ENCODE results near the gene INTS11.
"Not testable (repeated sequence)": the region's sequence is repeated elsewhere in the genome, so short reads cannot be mapped to it uniquely, and the experiment has no call there.

INTS11 gene

DNA sequence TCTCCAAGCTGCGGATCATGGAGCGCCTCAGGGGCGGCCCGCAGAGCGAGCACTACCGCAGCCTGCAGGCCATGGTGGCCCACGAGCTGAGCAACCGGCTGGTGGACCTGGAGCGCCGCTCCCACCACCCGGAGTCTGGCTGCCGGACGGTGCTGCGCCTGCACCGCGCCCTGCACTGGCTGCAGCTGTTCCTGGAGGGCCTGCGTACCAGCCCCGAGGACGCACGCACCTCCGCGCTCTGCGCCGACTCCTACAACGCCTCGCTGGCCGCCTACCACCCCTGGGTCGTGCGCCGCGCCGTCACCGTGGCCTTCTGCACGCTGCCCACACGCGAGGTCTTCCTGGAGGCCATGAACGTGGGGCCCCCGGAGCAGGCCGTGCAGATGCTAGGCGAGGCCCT, 2.8 kb upstream of the INTS11 start:
- no peak for DNase-seq

DNA sequence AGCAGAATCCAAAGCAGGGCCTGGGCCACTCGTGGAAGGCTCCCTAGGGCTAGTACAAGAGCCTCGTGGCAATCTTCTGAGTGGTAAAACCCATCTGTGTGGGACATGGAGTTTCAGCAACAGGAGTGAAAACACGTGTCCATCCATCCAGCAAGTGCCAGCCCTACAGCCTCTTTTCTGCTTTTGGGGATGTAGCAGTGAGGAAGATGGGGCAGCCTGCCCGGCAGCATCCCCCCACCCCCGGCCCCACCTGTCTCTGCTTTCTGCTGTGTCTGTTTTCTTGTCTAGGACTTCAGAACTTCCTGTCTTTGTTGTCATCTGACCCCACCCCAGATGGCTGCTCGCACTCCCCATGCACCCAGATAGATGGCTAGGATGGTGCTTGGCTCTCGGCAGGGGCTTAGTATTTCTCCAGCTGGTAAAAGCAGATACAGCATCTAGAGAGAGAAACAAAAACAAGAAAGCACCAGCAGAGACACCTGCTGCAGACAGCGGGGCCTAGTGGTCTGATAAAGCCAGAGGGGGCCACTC, 1.7 kb upstream of the INTS11 start:
- DNase-seq: no peak

DNA sequence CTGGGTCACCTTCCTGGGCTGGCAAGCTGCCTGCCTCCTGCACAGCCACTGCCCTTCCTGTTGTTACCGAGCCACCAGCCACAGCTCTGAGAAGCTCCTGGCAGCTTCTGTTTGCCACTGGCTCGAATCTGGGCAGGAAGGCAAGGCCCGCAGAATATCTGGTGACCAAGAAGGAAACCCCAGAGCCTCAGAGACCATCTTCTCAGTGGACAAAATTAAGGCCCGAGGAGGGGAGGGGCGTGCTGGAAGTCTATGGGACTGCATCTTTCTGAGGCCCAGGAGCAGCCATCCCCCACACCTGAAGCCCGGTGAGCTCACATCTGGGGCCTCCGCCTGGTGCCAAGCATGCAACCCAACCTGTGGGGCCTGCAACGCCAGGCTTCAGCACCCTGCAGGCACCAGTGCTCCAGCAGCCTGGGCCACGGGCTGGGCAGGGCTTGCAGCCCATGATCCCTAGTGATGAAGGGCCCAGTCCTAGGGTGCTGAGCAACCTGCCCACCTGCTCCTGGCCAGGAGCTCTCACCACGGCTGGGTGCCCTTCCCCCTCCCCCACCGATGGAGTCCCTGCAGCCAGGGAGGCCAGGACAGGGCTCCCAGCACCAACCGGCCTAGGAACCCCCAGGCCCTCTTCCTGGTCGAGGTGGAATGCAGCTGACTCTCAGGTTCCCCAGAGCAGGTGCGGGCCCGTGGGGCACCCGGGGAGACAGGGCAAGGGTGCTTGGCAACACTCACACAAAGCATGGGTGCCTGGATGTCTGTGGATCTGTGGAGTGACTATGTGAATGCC, 1.0 kb upstream of the INTS11 start:
- no peak for DNase-seq

DNA sequence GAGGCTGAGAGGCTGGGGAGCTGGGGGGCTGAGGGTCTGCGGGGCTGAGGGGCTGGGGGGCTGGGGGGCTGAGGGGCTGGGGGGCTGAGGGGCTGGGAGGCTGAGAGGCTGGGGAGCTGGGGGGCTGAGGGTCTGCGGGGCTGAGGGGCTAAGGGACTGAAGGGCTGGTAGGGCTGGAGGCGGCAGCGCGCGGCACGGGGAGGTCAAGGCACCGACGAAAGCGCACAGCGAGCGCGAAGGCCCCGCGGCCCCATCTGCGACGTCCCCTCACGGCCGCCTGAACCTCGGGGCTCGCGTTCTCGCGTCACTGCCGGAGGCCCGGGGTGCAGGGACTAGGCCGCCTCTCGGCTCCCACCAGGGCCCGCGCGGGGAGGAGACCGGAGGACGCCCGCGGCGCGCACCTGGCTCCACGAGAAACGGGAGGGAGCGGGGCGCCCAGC, 356 bp downstream of the INTS11 start:
- DNase-seq: no peak

DNA sequence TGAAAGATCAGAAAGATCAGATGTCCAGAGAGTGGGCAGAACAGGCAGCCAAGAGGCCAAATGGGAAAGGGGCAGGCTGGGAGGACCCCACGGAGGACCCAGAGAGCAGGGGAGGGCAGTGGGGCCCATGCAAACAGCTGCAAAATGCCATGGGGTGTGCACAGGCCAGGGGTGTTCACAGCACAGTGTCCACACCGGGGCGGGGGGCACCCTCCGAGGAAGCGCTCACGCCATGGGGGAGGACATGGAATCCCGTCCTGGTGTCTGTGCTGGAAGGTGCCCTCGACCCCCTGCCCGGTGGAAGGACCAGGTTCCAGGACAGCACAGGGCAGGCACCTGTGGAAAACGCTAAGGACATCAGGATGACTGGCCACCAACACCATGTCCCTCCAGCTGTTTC, 1.5 kb downstream of the INTS11 start:
- no peak for DNase-seq

DNA sequence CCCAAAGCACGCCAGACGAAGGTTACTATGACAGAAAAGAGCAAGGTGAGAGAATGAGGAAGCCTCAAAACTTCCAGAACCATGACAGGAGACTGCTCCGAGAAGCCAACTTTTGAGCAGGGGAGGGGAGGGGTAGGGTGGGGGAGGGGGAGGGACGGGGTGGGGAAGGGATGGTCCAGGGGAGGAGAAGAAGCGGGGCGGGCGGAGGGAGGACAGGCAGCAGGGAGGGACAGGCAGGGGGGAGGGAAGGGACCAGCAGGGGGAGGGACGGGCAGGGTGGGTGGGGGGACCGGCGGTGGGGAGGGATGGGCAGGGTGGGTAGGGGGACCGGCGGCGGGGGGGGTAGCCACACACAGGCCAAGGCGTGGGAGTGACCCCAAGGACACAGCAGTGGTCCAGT, 2.0 kb downstream of the INTS11 start:
- DNase-seq: no peak

DNA sequence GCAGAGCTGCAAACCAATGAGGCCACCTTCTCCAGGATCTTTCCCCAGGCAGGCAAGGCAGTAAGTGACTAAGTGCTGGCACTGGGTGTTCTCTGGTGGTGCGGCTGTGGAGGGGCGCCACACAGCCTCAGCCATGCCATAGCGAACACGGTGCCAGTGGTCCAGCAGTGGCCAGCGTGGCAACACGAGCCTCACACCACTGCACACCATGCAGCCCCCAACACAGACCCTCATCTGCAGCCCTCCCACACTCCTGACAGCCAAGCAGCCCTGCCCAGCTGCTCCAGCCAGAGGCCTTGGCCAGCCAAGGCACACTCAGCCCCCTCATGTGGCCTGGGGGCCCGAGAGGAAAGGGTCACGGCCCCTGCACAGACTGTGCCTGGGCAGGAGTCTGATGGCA, 3.0 kb downstream of the INTS11 start:
- DNase-seq: no peak

DNA sequence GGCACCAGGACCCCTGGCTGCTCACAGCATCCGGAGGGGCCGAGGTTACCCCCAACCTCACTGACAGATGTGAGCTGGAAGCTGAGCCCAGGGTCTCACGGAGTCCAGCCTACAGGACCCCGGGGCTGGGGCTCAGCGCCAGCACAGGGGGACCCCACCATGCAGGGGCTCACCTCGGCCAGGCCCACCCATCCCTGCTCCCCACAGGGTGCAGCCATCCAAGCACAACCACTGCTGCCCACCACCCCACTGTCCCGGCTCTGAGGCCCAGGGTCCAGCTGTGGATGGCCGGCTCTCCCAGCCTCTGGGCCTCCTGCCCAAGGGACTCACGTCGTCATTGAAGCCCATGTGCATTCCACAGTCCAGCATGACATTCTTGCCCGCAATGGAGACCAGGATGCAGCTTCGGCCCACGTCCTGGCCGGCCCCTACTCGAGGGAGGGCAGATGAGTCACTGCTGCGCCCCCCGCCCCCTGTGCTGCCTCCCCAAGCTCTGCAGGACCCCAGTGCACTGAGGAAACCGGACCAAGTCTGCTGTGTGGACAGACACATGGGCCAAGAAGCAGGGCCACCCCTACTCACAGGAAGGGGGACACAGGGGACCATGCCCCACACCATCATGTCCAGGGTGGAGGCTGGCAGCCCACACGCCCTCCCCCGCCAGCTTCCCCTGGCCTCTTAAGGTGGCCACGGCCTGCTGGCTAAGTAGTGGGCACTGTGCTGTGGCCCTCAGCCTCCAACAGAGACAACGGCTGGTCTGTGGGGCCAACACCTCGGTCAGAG, 3.6 kb downstream of the INTS11 start:
- no peak for DNase-seq

DNA sequence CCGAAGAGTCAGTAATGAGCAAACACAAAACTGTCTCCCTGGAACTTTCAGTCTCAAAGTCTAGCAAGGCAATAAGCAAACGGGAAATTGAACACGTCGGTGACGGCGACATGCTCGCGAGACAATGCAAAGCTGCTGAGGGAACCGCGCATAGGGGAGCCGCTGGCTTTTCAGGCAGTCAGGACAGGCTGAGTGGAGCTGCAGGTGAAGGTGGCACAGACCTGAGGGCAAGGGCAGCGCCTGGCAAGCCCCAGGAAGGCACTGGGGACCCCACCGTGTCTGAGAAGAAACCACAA, 4.9 kb downstream of the INTS11 start:
- no peak for DNase-seq

DNA sequence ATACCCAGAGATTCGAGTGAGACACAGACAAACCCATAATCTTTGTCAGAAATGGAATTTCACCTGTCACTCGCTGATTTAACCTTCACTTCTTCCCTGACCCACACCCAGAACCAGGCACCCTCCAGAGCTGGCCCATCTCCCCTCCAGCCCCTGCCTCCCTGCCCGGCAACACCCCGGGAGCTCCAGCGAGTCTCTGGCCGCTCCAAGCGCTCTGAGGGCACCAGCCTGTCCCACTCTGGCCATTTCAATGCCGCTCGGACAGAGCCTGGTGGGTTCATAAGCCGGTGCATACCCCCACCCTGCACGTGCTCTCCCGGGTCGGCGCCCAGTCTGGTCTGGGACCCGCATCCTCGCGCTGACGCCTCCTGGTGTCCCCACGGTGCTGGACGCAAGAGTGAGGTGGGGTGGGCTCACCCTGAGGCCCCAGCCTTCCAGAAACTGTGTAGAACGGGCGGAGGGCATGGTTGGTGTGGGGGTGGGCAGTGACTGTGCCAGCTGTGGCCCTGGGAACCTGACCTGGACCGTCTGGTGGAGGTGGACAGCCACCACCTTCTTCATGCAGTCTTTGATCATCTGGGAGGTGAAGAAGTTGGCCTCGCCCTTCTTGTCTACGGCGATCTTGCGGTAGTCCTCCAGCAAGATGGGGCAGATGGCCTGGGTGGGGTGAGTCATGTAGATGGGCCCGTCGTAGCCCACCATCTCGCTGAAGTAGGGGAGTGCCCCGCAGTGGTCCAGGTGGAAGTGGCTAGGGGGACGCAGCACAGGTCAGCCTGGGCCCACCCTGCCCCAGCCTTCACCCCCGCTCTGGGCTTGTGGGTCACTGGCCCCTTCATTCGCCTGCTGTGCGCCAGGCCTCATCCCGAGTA, 5.4 kb downstream of the INTS11 start:
- no peak for DNase-seq

DNA sequence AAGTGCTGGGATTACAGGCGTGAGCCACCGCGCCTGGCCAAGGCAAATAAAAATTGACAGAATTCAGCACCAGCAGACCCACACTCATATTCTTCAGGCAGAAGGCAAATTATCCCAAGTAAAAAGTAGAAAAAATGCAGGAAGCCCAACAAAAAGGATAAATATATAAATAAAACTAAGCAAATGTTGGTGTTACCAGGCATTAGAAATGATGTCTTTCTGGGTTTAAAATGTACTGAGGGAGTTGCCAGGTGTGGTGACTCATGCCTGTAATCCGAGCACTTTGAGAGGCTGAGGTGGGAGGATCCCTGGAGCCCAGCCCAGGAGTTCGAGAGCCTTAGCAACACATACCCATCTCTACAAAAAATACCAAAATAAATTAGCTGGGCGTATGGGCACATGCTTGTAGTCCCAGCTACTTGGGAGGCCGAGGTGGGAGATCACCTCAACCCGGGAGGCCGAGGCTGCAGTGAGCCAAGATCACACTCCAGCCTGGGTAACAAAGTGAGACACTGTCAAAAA, 6.3 kb downstream of the INTS11 start:
- peak; percentile 84 for DNase-seq

DNA sequence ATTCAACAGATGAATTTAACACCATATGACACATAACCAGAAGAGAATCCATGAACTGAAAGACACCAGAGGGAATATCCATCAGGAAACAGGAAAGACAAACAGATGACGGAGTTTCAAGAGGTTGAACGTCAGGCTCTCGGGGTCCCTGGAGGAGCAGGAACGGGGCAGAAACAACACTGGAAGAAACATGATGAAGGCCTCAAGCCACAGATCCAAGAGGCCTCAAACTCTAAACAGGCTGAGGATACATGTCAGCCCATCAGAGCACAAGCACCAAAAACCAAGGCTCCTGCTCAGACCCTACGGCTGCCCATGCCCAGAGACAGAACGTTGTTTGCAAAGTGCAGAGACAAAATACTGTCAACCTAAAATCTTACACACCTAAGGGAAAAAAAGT, 7.0 kb downstream of the INTS11 start:
- DNase-seq: no peak

DNA sequence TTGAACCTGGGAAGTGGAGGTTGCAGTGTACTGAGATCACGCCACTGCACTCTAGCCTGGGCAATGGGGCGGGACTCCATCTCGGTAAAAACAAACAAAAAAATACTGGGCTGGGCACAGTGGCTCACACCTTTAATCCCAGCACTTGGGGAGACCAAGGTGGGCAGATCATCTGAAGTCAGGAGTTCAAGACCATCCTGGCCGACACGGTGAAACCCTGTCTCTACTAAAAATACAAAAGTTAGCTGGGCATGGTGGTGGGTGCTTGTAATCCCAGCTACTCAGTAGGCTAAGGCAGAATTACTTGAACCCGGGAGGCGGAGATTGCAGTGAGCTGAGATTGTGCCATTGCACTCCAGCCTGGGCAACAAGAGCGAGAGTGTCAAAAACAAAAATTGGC, 8.3 kb downstream of the INTS11 start:
- DNase-seq: not testable (repeated sequence)

DNA sequence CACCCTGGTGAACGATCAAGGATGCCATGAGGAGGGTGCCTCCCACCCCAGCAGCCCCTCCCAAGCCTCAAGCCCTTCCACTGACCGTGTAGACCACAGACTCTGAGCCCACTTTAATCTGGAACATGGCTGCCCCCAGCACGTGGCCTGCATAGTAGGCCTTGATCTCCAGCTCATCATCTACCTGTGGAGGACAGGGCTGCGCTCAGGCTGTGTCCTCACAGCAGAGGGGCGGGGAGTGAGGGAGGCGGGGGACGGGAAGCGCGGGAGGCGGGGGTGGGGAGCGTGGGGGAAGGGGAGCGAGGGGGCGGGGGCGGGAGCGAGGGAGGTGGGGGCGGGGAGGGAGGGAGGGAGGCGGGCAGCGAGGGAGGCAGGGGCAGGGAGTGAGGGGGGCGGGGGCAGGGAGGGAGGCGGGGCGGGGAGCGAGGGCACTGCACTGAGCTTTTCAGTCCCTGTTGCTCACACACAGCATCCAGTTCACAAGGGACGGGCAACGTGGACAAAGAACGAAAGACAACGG, 9.0 kb downstream of the INTS11 start:
- no peak for DNase-seq

DNA sequence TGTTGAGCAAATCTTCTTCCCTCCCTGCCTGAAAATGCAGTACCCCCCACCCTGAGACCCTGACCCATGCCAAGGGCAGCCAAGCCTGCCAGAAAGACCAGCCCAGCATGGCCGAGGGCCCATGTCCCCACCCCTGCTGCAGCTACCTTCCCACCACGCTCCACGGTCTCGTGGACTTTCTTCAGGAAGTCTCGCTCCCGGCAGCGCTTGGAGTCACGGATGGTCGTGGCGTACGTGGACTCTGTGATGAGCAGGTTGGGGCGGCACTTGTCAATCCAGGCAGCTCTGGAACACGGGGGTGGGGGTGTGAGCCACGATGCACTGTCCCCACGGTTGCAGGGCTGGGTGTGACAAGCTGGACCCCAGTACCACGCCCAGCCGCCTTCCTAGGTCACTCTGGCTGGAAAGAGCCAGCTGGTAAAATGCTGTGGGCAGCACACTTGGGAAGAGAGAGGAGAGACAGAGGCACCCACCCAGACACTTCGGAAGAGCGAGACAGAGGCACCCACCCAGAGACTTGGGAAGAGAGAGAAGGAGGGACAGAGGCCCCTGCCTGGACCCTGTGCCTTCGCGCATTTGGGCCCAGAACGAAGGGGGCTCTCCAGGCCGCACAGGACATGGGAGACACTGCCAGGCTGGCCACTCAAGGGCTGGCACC, 9.7 kb downstream of the INTS11 start:
- no peak for DNase-seq

DNA sequence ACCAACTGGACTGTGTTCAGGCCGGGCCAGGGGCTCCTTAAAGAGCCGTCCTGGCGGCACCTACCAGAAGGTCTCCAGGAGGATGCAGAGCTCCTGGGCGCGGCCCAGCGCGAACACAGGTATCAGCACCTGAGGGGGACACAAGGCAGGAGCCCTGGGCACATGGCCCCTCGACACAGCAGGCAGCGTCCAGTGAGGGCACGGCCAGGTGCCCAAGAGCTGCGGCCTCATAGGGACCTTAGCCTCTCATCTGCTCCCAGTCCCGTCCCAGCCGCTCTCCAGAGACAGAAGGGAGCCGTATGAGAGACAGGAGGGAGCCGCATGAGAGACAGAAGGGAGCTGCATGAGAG, 10.2 kb downstream of the INTS11 start:
- no peak for DNase-seq

DNA sequence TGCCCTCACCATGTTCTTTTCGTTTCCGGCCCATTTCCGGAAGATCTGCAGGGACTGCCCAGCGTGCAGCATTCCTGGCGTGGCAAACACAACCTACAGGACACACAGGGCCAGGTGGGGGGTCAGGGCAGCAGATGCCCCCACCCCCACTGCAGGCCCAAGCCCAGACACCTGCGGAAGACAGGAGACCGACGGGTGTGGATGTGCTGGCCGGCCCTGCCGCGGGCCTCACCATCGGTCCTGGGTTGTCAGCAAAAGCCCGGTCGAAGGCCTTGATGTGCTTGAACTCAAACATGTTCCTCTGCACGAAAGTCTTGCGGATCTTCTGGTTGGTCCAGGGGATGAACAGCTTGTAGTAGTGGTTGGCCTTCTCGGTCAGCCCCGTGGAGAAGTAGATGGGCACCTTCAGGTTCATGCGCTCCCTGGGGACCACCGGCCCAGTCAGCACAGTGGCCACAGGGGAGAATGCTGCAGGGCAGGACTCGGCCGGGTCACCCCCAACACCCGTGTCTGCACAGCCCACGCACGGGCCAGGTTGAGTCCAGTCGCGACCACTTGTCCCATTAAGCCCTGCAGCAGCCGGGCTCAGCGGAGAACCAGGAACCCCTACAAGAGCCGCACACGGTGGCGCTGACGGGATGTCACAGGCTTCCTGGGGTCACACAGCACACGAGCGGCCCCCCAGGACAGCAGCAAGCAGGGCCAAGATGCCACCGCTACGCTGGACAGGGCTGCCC, 10.8 kb downstream of the INTS11 start:
- no peak for DNase-seq

DNA sequence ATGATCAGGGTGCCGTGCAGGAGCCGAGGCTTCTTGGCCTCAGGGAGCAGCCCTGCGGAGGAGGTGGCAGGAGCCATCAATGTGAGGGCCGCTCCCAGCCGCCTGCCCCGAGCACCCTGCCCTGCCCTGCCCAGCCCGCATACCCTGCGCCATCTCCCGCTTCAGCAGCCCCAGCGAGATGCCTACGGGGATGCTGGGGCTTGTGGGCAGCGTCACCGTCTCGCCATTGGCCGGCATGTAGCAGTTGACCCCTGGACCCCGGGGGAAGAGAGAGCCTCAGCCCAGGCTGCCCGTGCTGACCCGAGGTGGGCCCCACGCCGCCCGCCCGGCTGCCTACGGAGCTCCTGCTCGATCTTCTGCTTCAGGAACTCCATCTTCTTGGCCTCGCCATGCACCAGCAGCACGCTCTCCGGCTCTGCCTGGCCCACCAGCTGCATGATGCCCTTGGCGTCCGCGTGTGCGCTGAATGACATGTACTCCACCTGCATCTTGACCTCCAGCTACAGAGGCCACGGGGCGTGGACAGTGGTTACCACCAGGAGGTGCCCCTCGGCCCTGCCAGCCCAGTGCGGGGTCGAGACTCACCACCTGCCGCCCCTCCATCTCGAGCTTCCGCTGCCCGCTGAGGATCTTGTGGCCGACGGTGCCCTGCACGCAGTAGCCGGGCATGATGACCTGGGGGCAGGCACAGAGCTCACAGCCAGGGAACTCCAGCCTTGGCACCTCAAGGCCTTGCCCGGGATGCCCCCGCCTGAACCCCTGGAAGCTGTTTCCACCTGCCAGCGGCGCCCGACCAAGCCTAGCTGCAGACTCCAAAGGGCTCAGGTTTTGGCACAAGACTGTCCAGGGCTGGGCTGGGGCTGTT, 11.8 kb downstream of the INTS11 start:
- no peak for DNase-seq

DNA sequence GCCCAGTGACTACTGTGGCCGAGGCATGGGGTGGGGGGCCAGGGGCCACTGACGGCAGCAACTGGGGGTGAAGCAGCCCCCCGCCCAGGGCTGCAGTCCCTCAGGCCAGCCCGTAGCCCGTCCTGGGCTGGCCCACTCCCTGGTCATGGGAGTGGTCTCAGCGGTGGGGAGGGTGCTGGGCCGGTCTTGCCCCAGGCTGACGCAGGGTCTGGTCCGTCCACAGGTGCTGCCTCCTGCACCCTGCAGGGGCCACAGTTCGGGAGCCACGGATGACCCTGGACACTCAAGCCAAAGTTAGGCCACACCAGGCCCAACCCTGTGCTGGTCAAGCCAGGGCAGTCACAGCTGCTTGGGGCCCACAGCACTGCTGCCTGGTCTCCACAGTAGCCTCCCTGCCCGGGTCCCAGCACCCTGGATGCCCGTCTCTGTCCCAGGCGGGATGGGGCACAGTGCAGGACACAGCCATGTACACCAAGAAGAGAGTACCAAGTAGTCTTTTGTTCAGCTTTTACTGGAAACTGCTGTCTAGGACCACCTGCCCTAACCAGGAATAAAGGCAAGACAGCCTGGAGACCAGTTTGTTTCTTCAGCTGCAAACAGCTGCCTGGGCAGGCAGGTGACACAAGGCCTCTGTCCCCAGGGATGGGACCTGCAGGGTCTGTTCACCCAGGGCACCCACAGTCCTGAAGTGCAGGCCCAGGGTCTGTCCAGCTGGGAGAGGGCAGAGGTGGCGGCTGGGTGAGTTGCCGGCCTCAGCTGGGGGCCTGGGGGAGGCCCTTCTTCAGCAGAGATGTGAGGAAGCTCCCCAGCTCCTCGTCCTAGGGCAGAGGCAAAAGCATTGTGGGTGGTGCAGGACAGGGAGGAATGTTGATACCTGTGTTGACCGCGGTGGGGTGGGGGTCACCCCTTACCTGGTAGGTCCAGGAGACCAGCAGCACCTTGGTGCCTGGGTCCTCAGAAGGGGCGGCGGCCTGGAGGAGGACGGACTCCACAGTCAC, 13.1 kb downstream of the INTS11 start:
- DNase-seq: no peak
